ENCODE measurements around the gene RCOR2.

RCOR2 gene

DNA sequence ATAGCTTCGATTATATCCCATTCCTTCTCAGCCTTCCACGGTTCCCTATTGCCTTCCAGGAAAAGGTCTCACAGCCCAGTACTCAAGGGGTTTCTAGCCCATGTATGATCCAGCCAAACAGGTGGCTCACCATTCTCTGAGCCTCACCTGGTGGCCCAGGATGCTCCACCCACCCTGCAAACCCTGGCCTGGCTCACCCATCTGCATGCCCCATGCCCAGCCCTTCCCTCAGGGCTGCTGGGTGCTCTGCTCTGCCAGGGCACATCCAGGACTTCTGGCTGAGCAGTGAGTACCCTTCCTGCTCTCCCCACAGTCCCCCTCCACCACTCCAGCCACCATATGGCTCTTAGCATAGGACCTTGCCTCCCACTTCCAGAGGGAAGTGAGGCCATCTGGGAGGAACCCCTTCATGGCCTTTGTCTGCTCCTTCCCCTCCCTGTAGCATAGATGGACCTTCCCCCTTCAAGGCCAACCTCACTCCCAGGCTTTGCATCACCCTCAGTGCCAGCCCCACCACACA is 5.8 kb upstream of the RCOR2 start:
- DNase-seq (ENCODE audit: low spot score), result no peak

DNA sequence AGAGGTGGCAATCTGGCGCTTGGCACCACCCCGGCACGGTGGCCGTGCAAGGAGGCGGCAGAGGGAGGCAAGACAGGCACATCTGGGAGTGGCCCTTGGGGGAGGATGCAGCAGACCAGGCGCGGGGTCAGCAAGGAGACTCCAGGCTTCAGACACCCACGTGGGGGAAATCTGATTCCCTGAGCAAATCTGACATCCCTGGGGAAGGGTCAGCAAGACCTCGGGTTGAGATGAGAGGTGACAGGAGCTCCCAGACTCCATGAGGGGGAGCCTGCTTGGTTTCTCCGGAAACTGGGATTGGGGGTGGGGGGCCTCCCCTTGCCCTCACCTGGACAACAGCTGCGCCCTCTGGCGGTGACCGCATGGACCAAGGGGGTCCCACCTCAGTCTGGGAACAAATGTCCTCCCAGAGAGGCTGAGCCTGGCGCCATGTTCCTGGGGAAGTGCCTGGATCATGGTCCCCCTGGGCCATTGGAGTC is 4.0 kb upstream of the RCOR2 start:
- DNase-seq (ENCODE audit: low spot score), result no peak

DNA sequence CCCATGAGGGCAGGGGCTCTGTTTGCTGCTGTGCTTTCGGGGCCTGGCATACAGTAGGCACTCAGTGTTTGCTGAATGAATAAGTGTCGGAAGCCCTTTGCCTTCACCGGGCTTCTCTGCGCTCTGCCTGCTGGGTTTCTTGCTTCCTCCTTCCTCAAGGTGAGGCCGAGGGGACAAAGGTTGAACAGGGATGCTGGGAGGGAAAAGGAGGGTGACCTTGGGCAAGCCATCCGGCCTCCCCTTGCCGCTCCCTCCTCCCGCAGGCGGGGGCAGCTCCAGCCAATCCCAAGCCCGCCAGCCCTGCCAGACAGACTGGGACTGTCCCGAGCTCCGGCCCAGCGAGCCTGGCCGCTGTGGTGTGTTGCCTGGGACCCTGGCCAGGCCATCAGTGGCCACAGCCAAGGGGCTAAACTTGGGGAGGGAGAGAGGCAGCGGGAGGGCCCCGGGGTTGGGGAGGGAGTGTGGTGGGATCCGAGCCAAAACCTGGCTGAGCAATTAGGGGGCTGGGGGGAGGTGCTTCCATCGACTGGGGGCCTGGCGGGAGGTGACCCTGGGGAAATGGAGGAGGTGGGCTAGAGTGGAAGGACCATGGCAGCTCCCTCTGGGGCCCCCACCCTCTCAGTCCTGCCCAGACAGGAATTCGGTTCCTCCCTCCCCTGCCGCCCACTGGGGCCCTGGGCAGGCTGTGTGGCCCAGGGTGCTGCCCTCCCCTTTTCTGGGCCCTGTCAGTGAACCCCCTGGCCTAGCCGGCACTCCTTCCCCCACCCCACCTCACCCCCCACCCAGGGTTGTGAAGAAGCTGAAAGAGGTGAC is 3.4 kb upstream of the RCOR2 start:
- peak; percentile 87 for DNase-seq (ENCODE audit: low spot score)

DNA sequence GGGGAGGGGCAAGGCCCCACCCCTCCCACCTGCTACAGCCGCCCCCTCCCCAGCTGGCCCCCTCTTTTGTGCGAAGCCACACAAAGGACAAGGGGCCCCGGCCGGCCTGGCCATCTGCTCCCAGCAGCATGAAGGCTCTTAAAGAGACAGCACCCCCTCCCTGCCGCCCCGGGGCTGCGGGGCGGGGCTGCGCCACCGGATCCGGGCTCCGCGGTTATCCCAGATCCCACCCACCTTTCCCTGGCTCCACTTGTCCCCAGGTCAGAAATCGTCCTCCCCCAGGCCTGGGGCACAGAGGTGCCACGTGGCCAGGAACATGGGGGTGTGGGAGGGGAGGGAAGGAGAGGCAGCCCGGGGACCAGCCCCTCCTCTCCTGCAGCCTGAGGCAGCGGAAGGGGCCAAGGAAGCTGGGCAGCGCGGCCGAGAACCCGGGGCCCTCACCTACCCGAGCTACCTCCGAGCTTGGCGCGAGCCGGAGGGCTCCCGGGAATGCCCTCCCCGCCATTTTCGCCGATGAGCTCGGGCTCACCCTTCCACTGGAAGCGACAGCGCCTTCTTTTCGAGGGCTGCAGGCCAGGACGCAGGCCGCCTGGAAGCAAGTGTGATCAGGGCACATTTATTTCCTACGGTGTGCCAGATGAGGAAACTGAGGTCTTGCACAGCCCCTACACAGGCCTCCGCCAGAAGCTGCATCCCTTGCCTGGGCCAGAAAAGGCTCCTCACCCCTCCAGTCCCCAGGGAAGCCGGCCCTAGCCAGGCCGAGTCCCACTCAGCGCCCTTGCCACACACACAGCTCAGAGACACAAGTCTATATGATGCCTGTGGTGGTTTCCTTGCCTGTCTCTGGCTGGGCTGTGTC is 2.5 kb upstream of the RCOR2 start:
- DNase-seq (ENCODE audit: low spot score), result peak; percentile 56

DNA sequence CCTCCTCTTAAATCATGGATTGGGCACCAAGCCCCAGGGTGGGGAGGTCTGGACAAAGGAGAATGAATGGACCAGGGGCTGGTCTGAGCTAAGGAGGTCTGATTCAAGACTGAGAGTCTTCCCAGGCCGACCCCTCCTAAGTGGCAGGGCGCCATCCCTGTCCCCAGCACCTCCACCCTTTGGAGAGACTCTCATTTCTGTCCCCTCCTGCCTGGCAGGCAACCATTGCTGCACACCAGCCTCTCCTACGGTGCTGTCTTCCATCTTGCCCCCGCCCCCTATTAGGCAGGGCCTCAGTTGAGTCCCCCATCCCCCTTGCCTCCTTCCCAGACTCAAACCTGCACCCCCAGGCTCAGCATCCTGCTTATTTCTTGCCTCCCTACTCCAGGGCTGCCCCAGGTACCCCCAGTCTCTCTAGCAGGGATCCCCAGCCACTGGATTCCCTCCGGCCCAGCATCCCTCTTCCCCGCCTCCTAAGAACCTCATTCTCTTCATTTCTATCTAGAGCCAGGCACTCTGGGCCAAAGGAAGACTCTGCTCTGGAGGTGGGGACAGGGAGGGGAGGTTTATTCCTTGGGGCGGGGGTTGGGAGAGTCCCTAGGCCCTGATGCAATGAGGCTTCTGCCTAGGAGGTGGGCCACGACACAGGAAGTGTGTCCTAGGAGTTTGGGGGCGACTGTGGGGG is 1.7 kb upstream of the RCOR2 start:
- DNase-seq (ENCODE audit: low spot score), result no peak

DNA sequence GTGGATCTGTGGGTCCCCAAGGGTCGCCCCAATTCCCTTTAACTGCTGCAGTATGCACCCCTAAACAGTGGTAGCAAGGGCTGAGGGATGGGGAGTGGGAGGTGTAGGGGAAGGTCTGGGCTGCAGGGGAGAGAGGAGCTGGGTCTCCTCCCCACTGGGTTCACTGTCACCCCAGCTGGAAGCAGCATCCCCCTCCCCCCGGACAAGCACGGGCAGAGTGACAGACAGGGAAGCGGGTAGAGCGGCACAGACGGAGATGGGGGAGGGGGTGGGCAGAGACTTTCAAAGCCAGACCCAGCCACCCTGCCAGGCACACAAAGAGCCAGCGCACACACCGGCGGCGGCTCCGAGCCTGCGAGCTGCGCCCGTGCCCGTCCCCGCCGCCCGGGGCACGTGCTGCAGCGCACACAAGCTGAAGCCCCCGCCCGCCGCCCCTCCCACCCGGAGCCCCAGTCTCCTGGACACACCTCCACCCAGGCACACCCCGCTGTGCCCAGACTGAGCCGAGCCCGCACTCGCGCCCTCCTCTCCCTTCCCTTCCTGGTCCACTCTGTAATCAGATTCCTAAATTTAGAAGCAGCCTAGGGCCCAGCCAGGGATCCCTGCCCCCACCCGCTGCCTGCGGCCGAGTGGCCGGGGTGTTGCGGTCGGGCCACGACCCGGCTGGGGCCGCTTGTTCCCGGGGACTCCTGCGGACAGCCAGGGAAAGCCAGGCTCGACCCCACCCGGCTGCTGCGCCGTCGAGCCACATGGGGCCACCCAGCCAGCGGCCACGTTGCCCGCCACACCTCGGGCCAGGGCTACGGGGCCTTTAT is 935 bp upstream of the RCOR2 start:
- DNase-seq (ENCODE audit: low spot score), result peak; percentile 85

DNA sequence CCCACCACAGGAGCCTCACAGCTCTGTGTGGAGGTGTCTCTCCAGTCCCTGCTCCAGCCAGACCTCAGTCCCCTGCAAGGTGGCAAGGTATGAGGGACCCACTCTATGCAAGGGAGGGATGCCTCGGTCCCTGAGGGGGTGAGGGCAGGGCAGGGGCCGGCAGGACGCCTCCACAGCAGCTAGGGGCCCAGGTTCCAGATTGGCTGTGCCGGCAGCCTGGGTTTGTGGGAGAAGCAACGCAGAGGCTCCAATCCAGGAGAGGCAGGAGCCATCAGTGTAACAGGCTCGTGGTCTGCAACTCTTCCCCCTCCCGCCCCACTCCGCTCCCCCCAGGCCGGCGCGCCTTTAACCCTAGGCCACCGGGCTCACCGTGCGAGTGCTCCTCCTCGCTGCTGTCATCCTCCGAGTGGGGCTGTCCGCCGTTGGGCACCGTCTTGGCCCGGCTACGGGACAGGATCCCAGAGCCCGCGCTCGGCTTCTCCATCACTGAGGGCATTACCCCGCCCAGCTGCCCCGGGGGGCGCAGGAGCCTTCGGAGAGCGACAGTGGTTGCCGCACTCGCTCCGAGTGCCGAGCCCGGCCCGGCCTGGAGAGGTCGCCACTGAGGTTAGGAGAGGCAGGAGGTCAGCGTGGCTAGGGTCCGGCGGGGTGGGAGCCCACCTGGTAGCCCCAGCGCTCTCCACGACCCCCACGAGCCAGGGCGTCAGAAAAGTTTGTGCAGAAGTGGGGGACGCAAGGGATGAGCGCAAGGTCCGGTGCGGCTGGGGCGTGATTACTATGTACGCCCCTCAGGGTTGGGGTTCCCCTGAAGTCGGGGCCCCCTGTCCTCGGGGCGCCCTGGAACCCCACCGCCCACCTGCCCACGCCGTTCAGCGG is 765 bp downstream of the RCOR2 start:
- DNase-seq (ENCODE audit: low spot score), result no peak

DNA sequence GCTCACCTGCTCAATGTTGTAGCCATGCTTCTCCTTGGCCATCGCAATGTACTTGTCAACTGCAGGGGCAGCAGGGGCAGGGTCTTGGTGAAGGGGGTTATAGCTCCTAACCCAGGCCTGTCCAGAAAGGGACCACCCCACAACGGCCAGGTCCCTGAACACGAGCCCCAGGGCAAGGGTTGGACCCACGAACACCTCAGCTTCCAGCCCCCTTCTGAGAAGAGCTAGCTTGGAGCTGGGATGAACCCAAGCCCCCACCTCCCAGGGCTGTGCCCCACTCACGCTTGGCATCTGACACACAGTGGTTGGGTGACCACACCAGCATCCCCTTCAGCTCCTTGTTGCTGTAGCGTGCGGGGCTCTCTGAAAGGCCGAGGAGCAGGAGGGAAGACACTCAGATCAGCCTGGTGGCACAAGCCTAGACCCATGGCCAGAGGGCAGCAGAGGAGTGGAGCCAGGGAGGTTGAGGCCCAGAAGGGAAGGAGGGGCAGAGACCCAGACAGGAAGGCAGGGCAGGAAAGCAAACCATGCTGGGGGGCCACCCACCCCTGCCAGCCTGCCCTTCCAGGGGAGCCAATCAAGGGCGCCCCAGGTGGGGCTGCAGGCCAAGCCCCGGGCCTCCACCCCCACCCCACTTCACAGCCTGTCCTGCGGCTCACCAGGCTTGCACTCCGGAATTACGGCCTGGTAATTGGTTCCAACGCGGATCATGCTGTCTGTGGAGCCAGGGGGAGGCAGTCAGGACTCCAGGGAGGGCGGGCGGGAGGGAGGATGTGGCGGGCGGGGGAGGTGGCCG is 1.9 kb downstream of the RCOR2 start:
- DNase-seq (ENCODE audit: low spot score), result no peak

DNA sequence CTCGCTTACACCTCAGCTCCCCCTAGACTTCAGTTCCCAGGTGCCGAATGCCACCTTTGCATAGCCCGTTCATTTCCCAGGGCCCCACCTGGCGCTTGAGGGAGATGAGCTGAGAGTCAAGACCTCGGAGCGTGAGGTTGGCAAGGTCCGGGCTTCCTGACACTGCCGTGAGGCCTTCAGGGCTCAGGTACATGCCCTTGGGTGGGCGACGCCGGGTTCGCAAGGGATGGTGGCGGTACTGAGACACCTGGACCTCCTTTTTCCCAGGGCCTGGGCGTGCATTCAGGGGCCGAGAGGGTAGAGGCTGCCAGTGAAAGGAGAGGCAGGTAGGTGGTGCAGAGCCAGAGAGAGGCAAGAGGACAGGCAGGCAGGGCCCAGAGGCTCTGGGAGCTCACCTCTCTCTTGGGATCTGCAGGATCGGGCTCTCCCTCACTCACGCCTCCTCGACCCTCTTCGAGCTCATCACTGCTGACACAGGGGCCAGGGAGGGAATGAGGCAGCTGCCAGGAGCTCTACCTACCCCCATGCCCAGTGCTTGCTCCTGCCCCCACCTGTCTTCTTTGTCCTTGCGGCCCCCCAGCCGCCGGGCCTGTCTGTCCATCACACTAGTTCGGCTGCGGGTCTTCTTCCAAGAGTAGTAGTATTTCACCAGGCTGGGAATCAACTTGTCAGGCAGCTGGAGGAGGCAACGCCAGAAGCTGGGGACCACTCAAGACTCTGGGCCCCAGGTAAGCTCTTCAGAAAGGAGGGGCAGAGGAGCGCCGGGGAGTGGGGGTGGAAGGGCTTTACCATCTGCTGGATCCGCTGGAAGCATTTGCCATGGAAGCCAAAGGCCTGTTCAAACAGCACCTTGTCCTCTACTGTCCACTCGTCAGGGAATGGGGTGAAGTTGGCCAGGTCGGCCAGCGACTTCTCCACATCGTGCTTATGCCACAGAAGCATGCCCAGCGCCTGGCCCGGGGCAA is 2.8 kb downstream of the RCOR2 start:
- DNase-seq (ENCODE audit: low spot score), result no peak

DNA sequence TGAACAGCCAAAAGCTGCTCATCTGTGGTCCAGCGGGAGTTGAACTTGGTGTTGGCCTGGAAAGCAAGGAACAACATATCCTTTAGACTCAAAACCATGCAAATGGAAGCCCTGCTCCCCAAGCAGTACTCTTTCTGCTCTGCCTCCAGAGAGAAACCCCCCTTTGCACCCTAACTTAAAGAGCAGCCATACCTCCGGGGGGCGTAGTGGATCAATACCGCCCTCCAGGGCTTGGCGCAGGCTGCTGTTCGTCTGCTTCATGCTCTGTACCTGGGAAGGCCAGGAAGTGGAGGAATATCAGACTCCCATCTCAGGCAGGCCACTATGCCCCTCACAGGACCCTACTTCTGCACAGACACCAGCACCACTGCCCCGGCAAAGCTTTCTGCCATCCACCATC is 4.3 kb downstream of the RCOR2 start:
- no peak for DNase-seq (ENCODE audit: low spot score)

DNA sequence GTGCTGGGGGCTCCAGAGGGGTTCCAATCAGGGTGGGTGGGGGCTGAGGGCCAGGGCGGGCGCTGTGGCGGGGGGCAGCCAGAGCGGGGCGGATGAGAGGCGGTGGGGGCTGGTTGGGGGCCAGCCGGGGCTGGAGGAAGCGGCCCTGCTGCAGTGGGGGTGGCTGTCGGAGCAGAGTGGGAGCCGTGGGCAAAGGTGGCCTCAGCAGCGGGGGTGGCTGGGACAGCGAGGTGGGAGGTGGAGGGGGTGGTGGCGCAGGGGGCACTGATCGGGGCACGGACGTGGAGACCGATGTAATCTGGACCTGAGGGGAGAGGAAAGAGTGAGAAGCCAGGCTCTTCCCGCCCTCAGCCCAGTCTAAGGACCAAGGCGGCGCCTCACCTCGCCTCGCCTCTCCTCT is 5.1 kb downstream of the RCOR2 start:
- no peak for DNase-seq (ENCODE audit: low spot score)

DNA sequence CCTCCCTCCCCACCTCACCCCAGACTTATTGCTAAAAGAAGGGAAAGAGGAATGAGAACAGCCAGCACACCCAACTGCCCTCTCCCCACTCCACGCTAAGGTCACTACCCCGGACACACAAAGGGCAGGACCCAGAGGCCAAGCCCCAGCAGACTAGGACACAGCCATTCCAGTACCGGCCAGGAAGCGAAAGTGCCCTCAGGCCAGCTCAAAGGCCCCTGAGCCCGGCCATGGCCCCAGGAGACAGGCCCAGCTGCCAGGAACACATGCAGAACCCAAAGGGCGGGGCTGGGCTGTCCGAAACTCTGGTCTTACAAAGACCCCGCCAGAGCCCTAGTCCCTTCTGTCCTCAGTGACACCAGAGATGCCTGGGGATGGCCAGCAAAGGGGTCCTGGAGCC is 5.5 kb downstream of the RCOR2 start:
- no peak for DNase-seq (ENCODE audit: low spot score)

DNA sequence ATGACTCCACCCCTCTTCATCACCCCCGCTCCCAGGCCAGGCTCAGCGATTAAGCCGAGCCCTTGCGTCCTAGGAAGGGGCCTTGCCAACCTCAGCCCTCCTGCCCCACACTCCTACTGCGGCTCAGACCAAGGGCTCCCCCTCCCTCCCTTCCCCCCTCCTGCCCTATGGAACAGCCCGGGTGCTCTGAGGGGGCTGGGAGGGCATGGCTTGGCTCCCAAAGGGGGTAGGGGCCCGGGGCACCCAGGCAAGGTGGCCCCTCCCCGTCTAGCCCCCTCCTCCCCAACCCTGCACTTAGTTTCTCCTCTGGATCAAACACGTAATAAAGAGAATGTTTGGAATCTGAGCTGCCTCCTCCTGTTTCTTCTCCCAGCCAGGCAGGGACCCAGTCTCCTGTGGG is 6.3 kb downstream of the RCOR2 start:
- no peak for DNase-seq (ENCODE audit: low spot score)

DNA sequence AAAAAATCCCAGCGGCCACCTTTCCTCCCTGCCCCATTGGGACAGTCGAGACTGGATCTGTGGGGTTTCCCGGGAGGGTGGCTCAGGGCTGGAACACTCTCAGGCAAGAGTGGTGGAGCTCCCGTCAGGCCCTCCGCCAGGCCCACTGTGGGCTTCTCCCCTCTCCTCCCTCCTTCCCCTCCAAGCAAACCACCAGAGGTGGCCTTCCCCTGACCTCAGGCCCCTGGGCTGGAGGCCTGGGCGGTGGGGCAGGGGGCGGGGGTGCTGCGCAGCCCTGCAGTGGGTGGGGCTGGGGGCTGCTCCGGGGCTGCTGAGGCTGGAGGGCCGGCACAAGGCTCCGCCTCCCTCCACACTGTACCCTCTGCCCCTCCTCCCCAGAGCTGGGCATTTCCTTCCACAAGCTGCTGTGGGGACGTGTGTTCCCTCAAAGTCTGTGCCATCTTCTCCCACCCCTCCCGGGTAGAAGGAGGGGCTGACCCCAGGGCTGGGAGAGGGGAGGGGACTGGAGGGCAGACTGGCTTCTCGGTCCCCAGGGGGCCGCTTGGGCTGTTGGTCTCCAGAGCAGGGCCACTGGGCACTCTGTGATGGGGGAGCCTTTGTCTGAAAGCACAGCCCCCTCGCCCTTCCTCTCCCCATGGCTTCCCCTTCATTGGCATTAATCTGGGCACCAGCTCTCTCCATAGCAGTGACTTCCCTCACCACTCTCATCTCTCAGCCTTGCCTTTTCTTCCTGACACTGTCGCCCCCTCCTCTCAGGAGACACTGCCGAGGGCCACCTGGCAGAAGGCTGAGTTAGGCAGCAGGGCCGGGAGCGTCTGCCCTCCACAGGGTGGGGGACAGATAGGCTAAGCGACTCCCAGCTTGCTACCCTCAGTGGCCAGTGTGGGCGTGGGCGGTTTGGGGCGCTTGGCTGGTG is 7.1 kb downstream of the RCOR2 start:
- DNase-seq (ENCODE audit: low spot score), result no peak

DNA sequence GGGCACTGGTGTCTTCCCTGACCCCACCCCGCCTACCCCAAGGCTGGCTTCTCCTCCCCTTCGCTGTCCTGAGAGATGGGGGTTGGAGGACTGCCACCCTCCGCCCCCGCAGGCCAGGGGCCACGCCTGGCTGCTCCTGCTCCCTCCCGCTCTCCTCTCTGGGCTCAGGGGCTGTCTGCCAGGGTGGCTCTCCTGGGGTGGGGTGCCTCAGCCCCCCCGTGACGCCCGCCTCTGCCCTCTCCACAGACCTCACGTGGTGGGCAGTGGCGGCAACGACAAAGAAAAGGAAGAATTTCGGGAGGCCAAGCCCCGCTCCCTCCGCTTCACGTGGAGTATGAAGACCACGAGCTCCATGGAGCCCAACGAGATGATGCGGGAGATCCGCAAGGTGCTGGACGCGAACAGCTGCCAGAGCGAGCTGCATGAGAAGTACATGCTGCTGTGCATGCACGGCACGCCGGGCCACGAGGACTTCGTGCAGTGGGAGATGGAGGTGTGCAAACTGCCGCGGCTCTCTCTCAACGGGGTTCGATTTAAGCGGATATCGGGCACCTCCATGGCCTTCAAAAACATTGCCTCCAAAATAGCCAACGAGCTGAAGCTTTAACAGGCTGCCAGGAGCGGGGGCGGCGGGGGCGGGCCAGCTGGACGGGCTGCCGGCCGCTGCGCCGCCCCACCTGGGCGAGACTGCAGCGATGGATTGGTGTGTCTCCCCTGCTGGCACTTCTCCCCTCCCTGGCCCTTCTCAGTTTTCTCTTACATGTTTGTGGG is 8.1 kb downstream of the RCOR2 start:
- DNase-seq (ENCODE audit: low spot score), result no peak

DNA sequence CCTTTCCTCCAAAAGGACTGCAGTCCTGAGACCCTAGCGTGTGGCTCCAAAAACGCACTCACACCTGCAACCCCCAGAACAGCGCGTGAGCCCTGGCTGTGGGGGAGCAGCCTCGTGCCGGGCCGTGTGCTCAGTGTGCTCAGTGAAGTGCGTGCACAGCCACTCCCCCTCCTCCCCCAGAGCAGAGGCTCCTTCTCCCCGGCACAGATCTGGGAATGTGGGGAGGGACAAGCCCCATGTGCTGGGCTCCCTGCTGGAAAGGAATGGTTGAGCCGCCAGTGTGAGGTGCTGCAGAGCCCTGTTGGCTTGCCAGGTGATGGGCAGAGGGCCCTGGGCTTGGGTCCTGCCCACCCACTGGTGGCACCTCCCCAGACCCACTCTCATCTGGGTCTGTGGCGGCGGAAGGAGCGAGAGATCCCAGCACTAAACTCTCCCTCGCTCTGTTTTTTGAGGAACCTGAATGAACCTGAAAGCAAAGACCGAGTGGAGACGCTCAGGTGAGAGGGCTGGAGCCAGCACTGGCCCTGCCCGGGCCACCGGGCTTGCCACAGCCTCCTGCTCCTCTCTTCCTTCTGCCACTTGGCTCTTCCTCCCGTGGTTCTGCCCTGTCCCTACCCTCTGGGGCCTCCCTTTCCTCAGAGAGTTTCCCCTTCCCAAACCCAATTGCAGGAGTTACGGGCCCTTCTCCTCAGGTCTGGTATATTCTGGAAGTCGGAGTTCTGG is 9.0 kb downstream of the RCOR2 start:
- peak; percentile 60 for DNase-seq (ENCODE audit: low spot score)

All from Ammon's horn (tissue), 1 donor.